Naive thymus-derived CD8-positive, alpha-beta T cell (primary cell): ENCODE measurements around the gene NOTCH3. TPM values are rescaled to one million over a fixed set of nuclear protein-coding genes. Genes with fewer than 3 reads are reported as not detected.

ENCODE experiments used
- ATAC-seq, 2 donors: fragments of 150-1000 bp; cut with Tn5 transposase in 1 of 2; sonication (Bioruptor Pico), chemical (Tn5 transposase) in 1 of 2; 1 replicate in 1 of 2; 2 replicates in 1 of 2; pipeline ENCODE4 v1.10.0; 2021; ENCODE audit warnings: mild to moderate bottlenecking in 2 of 2, moderate library complexity in 2 of 2
- POLR2A ChIA-PET: fragments of 350-600 bp; sonication (Branson Sonifier 250); formaldehyde crosslinking; loops from one replicate; lab custom pipeline; 2021; ENCODE audit warnings: antibody characterized with exemption; lab: Charles Lee
- DNase-seq, 10 donors: peaks; one replicate each; pipeline versions ENCODE4 v3.0.0 to v3.0.0-alpha.2; 2020 to 2022
- H3K27ac Mint-ChIP-seq, 10 donors: one replicate each; pipeline ENCODE4 v1.8.0; 2020 to 2022; ENCODE audit warnings: mild to moderate bottlenecking in 10 of 10, mixed read lengths in 10 of 10, moderate library complexity in 4 of 10, inconsistent platforms in 1 of 10
- H3K27me3 Mint-ChIP-seq, 5 donors: one replicate each; pipeline ENCODE4 v1.8.0; 2021 to 2022; ENCODE audit warnings: mixed read lengths in 5 of 5
- H3K36me3 Mint-ChIP-seq, 3 donors: one replicate each; pipeline ENCODE4 v1.8.0; 2020 to 2022; ENCODE audit warnings: mixed read lengths in 3 of 3, mild to moderate bottlenecking in 2 of 3, inconsistent platforms in 1 of 3
- H3K4me1 Mint-ChIP-seq, 4 donors: one replicate each; pipeline ENCODE4 v1.8.0; 2021 to 2022; ENCODE audit warnings: mixed read lengths in 4 of 4
- H3K4me3 Mint-ChIP-seq, 10 donors: one replicate each; pipeline ENCODE4 v1.8.0; 2020 to 2022; ENCODE audit warnings: mild to moderate bottlenecking in 10 of 10, mixed read lengths in 10 of 10, moderate library complexity in 6 of 10, inconsistent platforms in 1 of 10
- H3K9me3 Mint-ChIP-seq, 9 donors: one replicate each; pipeline ENCODE4 v1.8.0; 2020 to 2022; ENCODE audit warnings: mixed read lengths in 9 of 9, mild to moderate bottlenecking in 3 of 9, inconsistent platforms in 1 of 9, moderate library complexity in 1 of 9
- polyA plus RNA-seq, 3 donors: library from polyadenylated mRNA; unstranded; fragments of 300-500 nt; fragmentation: Illumina TruSeq; gene quantifications; one replicate each; pipeline ENCODE4 v1.2.3, GENCODE V29; 2021
- total RNA-seq, 8 experiments: library from RNA in 2 of 8; stranded (reverse) in 2 of 8; gene quantifications; one replicate each; pipeline ENCODE4 v1.2.3 and lab custom pipeline; 2021 to 2026

The NOTCH3 gene
- under 1 TPM in 1 of 2 experiments, not detected in 1; 0.05 TPM for total RNA-seq
- polyA plus RNA-seq = not detected
- total RNA-seq (lab: John Stamatoyannopoulos, UW) = 0 to 0.42 (median 0.04) reads per million in 6 experiments

DNA sequence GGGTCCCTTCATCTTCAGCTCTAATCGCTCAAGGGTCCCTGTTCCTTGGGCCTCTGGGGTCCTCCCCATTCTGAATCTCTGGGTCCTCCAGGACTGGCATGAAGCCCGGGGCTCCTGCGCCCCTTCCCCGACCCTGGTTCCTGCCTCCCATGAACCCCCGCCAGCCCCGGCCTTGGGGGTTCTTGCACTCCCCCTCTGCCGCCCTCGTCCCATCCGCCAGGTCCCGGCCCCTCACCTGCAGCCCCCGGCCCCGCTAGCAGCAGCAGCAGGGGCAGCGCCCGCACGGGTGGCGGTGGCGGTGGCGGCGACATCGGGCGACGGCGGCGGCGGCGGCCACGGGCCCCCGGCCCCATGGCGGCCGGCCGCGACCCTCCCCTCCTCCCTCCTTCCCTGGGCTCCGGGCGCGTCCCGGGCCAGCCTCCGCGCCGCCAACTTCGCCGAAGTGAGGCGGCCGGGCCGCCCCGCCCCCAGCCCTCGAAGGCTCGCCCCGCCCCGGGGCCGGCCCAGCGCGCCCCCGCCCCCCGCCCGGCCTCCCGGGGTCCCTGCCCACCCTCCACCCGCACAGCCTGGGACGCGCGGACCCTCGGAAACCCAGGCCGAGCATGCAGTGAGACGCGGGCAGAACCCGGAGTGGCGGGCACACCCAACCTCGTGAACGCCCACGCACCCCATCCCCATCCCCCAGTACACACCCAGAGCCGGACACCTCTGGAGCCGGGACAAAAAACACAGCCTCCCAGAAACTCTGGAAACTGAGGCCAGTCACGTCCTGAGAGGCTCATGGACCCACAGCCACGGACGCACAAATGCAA, at the start of gene NOTCH3:
TSS of gene NOTCH3 (minus strand) at position 443 of the 812 bp plus-strand sequence. CDS start at position 353, 90 bp downstream.
- H3K4me1 Mint-ChIP-seq = peaks cover 13 to 35% (median 27%) of the 10 kb centered on the region in 4 donors
- ATAC-seq = peak in 1 of 2 donors; percentile 28
- DNase-seq = no peak
- H3K4me3 Mint-ChIP-seq = peak within 1 kb of the TSS; percentile 64 to 85 (median 72)
- peaks cover 0 to 4% (median 0%) of the 10 kb centered on the region in 3 donors for H3K36me3 Mint-ChIP-seq
- peak within 1 kb of the TSS in 1 of 10 donors; percentile 81 for H3K27ac Mint-ChIP-seq
- peaks cover 32 to 63% (median 43%) of the 10 kb centered on the region in 5 donors for H3K27me3 Mint-ChIP-seq
- H3K9me3 Mint-ChIP-seq = no peaks in the 10 kb centered on the region
- POLR2A ChIA-PET = no interaction called here

GRCh38 chr19:15250640-15250993, 49.8 kb upstream of the NOTCH3 start:
- no peak for ATAC-seq
- Mint-ChIP-seq H3K27ac (peak overlapping the region in 2 of 10 donors; percentile 38 to 67), H3K4me1 (peaks cover 1 to 10% (median 10%) of the 10 kb centered on the region in 4 donors), H3K9me3 (no peaks in the 10 kb centered on the region), H3K36me3 (peaks cover 0 to 81% (median 7%) of the 10 kb centered on the region in 3 donors), H3K4me3 (no peak overlapping the region), H3K27me3 (no peaks in the 10 kb centered on the region)
- DNase-seq = no peak
- POLR2A ChIA-PET = interaction anchor here (1.1 kb wide), 1 partner anchor 169 kb away, joined by 3 read pairs; no protein-coding TSS in a partner anchor

GRCh38 chr19:15249972-15250639, 49.3 kb upstream of the NOTCH3 start:
- POLR2A ChIA-PET = interaction anchor here (1.1 kb wide), 1 partner anchor 169 kb away, joined by 3 read pairs; no protein-coding TSS in a partner anchor
- Mint-ChIP-seq H3K27me3 (no peaks in the 10 kb centered on the region), H3K4me3 (no peak overlapping the region), H3K36me3 (peaks cover 0 to 81% (median 8%) of the 10 kb centered on the region in 3 donors), H3K27ac (peak overlapping the region in 1 of 10 donors; percentile 38), H3K4me1 (peaks cover 1 to 11% (median 10%) of the 10 kb centered on the region in 4 donors), H3K9me3 (no peaks in the 10 kb centered on the region)
- no peak for ATAC-seq
- DNase-seq = no peak

DNA sequence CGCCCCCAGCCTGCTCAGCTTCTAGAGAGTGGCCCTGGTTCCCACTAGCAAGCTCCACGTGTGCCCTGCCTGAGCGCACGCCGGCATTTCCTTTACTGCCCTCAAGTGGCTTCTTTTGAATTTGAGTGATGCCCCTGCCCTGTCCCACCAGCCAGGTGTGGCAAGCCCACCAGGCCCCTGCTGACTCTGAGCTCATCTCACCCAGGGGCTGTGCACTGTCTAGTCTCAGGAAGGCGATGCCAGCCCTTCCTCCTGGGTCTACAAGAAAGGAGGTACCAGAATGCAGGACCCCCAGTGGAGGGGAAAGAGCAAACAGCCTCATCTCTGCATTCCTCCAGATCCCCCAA, 48.7 kb upstream of the NOTCH3 start:
- POLR2A ChIA-PET = interaction anchor here (1.1 kb wide), 1 partner anchor 170 kb away, joined by 3 read pairs; no protein-coding TSS in a partner anchor
- H3K4me3 Mint-ChIP-seq = no peak overlapping the region
- DNase-seq = no peak
- no peaks in the 10 kb centered on the region for H3K9me3 Mint-ChIP-seq
- peak overlapping the region in 1 of 10 donors; percentile 67 for H3K27ac Mint-ChIP-seq
- no peak for ATAC-seq
- H3K27me3 Mint-ChIP-seq = no peaks in the 10 kb centered on the region
- peaks cover 1 to 11% (median 10%) of the 10 kb centered on the region in 4 donors for H3K4me1 Mint-ChIP-seq
- H3K36me3 Mint-ChIP-seq = peaks cover 0 to 80% (median 11%) of the 10 kb centered on the region in 3 donors

- no peaks in the 10 kb centered on the region for H3K9me3 Mint-ChIP-seq
- peaks cover 1 to 11% (median 10%) of the 10 kb centered on the region in 4 donors for H3K4me1 Mint-ChIP-seq
- DNase-seq (no peak), ATAC-seq (no peak)
- POLR2A ChIA-PET = no interaction called here
- H3K4me3 Mint-ChIP-seq = no peak overlapping the region
- H3K36me3 Mint-ChIP-seq = peaks cover 0 to 77% (median 9%) of the 10 kb centered on the region in 3 donors
- no peaks in the 10 kb centered on the region for H3K27me3 Mint-ChIP-seq
- H3K27ac Mint-ChIP-seq = peak overlapping the region in 3 of 10 donors; percentile 41 to 76 (median 46)
Observed at GRCh38 chr19:15248648-15249527, 48.1 kb upstream of the NOTCH3 start.

GRCh38 chr19:15248106-15248505, 47.3 kb upstream of the NOTCH3 start:
- peaks cover 0 to 73% (median 10%) of the 10 kb centered on the region in 3 donors for H3K36me3 Mint-ChIP-seq
- no peak overlapping the region for H3K4me3 Mint-ChIP-seq
- ATAC-seq = no peak
- no peaks in the 10 kb centered on the region for H3K9me3 Mint-ChIP-seq
- H3K27me3 Mint-ChIP-seq = no peaks in the 10 kb centered on the region
- DNase-seq = no peak
- POLR2A ChIA-PET = no interaction called here
- peaks cover 1 to 11% (median 10%) of the 10 kb centered on the region in 4 donors for H3K4me1 Mint-ChIP-seq
- no peak overlapping the region for H3K27ac Mint-ChIP-seq

DNA sequence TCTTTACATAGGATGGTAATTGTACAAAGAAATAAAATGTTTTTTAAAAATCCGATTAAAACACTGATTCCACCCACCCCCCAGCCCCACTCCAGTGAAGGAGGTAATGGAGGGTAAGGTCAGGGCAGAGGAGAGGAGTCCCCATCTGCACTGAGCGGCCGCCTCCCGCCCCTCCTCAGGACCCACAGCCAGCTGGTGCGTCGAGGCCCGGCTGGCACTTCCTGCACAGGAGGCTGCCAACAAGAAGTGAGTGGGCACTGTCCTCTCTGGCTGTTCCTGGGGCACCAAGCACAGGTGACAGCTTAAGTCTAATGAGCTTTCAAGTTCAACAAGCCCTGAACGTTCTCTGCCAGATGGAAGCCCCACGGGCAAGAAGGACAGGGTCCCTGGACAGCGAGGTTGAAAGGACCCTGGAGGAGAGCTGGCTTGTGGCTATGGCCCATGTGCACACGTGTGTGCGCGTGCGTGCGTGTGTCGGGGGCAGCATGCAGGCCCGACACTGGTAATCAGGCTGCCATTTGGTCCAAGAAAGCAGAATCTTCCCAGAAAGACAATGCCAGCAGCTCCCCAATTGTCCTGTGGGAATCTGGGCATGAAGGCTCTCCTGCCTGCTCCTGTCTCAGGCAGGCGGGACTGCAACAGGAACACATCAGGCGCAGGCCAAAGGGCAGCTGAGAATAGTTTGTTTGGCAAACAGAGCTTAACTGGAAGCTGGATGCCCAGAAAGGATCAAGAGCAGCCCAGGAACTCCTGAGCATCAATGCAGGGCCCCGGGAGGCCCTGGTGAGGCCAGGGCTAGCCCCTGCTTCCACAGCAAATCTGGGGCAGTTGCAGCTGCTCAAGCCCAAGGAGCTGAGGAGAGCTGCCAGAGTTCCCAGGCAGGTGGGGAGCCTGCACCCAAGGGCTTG, 46.6 kb upstream of the NOTCH3 start:
- ATAC-seq = no peak
- Mint-ChIP-seq H3K27me3 (no peaks in the 10 kb centered on the region), H3K27ac (no peak overlapping the region), H3K36me3 (peaks cover 0 to 70% (median 10%) of the 10 kb centered on the region in 3 donors), H3K9me3 (no peaks in the 10 kb centered on the region), H3K4me1 (peaks cover 1 to 11% (median 8%) of the 10 kb centered on the region in 4 donors), H3K4me3 (no peak overlapping the region)
- DNase-seq = no peak
- POLR2A ChIA-PET = no interaction called here

DNA sequence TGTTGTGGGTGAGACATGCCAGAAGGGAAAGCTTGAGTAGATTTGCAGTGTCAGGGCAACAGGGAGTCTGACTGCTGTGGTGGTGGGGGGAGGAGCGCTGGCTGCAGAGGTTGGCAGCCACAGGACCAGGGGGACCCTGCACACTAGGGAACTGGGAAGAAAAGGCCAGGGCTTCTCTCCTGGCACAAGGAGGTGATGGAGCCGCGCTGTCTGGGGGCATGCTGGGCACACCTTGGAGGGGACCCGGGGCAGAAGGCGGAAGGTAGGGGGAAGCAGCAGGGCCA, 45.3 kb upstream of the NOTCH3 start:
- H3K4me3 Mint-ChIP-seq = no peak overlapping the region
- POLR2A ChIA-PET = no interaction called here
- no peak for DNase-seq
- H3K36me3 Mint-ChIP-seq = peaks cover 0 to 67% (median 8%) of the 10 kb centered on the region in 3 donors
- ATAC-seq = no peak
- peak overlapping the region in 4 of 10 donors; percentile 11 to 62 (median 22) for H3K27ac Mint-ChIP-seq
- no peaks in the 10 kb centered on the region for H3K9me3 Mint-ChIP-seq
- H3K4me1 Mint-ChIP-seq = peaks cover 0 to 11% (median 6%) of the 10 kb centered on the region in 4 donors
- H3K27me3 Mint-ChIP-seq = no peaks in the 10 kb centered on the region

DNA sequence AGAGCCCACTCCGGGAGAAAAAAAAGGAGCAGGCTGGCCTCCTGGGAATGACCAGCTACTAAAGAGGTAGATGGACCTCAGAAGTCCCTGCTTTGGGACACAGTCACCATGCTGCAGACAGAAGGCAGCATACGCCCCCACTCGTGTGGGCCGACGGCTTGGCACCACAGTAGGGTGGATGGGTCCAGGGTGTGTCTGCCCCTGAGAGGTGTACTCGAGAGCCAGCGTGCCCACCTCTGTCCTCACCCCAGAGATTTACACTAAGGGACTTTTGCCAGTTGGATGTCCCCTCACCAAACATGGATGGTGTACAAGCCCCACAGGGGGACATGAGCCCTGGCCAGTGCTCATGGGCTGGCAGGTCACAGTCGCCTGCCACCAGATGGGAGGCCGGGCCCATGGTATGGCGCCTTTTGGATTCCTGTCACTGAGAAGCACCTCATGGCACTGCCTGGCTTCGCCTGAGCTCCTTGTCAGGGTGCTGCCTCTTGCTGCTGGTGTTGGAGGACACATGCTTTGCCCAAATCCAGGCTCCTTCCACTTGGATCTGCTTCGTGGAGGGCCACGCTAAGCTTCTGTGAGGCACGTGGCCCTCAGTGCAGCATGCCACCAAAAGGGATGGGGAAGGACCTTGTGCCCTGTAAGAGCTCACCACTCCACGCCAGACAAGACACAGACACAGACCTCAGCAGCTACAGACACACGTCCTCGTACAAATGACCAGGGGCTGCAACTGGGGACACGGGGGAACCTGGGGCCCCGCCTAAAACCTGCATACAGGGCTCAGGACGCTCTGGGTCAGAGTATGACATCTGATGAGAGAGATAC, 44.8 kb upstream of the NOTCH3 start:
- no peak overlapping the region for H3K4me3 Mint-ChIP-seq
- H3K27me3 Mint-ChIP-seq = no peaks in the 10 kb centered on the region
- H3K27ac Mint-ChIP-seq = peak overlapping the region in 2 of 10 donors; percentile 19 to 62
- ATAC-seq = no peak
- POLR2A ChIA-PET = no interaction called here
- H3K36me3 Mint-ChIP-seq = peaks cover 0 to 68% (median 8%) of the 10 kb centered on the region in 3 donors
- H3K4me1 Mint-ChIP-seq = peaks cover 0 to 11% (median 5%) of the 10 kb centered on the region in 4 donors
- H3K9me3 Mint-ChIP-seq = no peaks in the 10 kb centered on the region
- DNase-seq = no peak

GRCh38 chr19:15244808-15245207, 44.0 kb upstream of the NOTCH3 start:
- no peaks in the 10 kb centered on the region for H3K9me3 Mint-ChIP-seq
- no peak for DNase-seq
- peaks cover 0 to 11% (median 5%) of the 10 kb centered on the region in 4 donors for H3K4me1 Mint-ChIP-seq
- H3K27me3 Mint-ChIP-seq = no peaks in the 10 kb centered on the region
- no peak overlapping the region for H3K27ac Mint-ChIP-seq
- H3K4me3 Mint-ChIP-seq = no peak overlapping the region
- peaks cover 0 to 71% (median 10%) of the 10 kb centered on the region in 3 donors for H3K36me3 Mint-ChIP-seq
- ATAC-seq = no peak
- POLR2A ChIA-PET = no interaction called here
